ENCODE measurements around the gene LRRC4C.

DNA sequence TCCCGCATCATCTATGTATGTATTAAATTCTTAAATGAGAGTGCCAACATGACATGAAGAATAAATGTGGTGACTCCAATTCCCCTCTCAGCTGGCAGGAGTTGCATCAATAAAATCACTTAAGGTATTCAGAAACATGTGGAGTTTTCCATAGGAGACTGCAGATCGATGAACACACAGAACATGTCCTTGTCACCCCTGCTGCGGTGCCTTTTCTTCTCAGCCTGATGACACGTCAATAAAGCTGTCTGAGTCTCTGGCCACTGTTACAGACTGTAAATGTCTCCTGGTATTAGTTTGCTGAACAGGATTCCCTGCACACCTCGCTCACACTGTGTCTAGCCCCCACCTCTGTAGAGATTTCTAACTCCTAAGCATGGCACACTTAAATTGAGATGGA lies 460.5 kb downstream of the LRRC4C start:
- TF ChIP-seq EP300 (IDR thresholded peaks at IDR 0.05; ENCODE audit: borderline replicate concordance in 1 of 2, low read depth in 1 of 2, low read length in 1 of 2) (no peak), SMC3 (IDR thresholded peaks at IDR 0.05; ENCODE audit: low read depth, low read length) (no peak), TAF1 (IDR thresholded peaks at IDR 0.05; ENCODE audit: borderline replicate concordance, low read depth, low read length) (no peak)
- TF ChIP-seq, protein P1, sequence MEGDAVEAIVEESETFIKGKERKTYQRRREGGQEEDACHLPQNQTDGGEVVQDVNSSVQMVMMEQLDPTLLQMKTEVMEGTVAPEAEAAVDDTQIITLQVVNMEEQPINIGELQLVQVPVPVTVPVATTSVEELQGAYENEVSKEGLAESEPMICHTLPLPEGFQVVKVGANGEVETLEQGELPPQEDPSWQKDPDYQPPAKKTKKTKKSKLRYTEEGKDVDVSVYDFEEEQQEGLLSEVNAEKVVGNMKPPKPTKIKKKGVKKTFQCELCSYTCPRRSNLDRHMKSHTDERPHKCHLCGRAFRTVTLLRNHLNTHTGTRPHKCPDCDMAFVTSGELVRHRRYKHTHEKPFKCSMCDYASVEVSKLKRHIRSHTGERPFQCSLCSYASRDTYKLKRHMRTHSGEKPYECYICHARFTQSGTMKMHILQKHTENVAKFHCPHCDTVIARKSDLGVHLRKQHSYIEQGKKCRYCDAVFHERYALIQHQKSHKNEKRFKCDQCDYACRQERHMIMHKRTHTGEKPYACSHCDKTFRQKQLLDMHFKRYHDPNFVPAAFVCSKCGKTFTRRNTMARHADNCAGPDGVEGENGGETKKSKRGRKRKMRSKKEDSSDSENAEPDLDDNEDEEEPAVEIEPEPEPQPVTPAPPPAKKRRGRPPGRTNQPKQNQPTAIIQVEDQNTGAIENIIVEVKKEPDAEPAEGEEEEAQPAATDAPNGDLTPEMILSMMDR (IDR thresholded peaks at IDR 0.05) = no peak

All from SK-N-SH (cell line).